GM18870 (cell line): ENCODE results near the gene CDK15.
"Not testable (repeated sequence)": the region's sequence is repeated elsewhere in the genome, so short reads cannot be mapped to it uniquely, and the experiment has no call there.

Source experiments
- ATAC-seq: cut with Tn5 transposase; IDR thresholded peaks from one replicate; pipeline ENCODE4 v1.9.1; 2021; ENCODE audit warnings: moderate library complexity; ENCODE audit not compliant: unreplicated experiment

Gene CDK15

DNA sequence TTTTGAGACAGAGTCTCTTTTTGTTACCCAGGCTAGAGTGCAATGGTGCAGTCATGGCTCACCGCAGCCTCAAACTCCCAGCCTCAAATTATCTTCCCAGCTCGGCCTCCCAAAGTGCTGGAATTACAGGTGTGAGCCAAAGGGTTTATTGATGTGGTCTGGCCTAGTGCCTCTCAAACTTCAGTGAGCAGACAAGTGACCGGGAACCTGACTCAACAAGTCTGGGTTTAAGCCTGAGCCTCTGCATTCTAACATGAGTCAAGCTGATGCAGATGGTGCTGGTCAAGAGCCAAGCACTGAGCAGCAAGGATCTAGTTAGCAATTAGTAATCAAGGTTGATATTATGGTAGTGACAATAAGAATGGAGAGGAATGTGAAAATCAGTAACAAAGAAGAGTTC is 21.3 kb downstream of the CDK15 start:
- no peak for ATAC-seq

GRCh38 chr2:201828220-201828619 is 21.9 kb downstream of the CDK15 start:
- ATAC-seq = no peak

DNA sequence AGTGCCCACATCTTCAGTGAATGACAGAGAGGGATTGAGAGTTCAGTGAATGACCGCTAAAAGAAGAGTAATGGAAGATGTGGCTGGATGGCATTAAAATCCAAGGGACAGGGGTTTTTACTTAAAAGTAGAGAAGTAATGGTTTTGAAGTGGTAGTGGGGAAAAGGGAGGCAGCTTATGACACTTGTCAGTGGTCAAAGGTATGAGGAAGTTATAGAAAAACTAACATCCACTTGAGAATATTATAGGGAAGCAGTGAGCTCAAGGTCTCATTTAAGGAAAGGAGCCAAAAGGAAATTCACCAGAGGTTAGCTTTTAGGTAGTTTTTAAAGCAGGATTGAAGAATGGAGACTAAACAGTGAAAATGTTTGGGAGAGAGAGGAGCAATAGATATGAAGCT is 24.3 kb downstream of the CDK15 start:
- ATAC-seq = no peak

DNA sequence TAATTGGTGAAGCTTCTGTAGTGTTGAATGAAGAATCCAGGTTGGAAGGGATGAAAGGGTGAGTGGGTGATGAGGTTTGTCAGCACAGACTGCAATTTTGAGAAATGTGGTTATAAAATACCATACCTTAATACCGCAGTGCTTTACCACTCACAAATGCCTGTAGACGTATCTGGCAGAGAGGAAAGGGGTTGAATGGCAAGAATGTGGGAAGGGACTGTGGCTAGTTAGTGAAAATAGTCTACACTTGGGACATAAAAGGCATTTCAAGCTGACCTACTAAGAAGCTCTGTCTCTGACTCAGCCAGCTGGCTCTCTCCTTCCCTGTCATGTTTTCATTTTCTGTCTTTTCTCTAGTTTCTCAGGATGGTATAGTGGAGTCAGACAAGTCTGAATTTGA is 25.1 kb downstream of the CDK15 start:
- no peak for ATAC-seq

GRCh38 chr2:201833781-201834180 is 27.4 kb downstream of the CDK15 start:
- no peak for ATAC-seq

DNA sequence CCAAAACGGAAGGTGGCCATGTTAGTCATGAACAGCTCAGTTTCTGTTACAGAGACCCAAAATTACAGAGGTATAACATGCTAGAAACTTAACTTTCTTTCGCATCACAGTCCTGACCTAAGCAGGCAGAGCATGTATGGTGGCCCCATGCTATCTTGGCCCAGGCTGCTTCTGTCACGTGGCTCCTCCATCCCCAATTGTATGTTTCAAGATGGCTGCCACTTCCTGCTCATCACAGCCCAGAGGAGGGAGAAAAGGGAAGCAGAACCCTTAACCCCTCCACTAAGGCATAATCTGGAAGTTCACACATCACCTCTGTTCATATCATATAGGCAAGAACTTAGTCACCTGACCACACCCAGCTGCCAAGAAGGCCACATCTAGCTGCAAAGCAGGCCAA is 28.7 kb downstream of the CDK15 start:
- no peak for ATAC-seq

DNA sequence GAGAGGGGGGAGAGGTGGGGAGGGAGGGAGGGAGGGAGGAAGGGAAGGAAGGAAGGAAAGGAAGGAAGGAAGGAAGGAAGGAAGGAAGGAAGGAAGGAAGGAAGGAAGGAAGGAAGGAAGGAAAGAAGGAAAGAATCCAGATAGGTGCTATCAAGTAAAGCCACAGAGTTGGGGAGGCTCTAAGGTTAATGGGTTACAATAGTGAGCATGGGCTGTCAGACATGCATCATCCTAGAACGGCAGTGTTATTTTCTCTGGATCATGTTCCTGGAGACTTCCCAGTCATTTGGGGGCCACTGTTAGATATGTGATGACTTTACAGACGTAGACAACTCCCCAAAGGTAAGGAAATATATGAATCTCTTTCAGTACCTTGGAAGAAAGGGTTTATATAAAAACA is 31.1 kb downstream of the CDK15 start:
- ATAC-seq = no peak

- no peak for ATAC-seq
These were observed 31.6 kb downstream of the CDK15 start for GRCh38 chr2:201837824-201838431.

DNA sequence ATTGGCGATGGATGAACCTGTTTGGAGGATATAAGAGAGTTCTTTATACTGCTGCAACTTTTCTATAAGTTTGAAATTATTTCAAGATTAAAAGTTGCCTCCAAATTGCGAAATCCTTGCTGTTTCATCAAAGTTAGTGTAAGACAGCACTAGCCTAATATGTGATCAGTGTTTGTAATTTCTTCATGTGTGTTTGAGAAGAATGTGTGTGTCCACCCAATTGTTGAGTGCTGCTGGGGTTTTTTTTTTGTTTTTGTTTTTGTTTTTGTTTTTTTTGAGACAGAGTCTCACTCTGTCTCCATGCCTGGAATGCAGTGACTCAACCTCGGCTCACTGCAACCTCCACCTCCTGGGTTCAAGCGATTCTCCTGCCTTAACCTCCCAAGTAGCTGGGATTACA is 33.4 kb downstream of the CDK15 start:
- ATAC-seq = no peak

DNA sequence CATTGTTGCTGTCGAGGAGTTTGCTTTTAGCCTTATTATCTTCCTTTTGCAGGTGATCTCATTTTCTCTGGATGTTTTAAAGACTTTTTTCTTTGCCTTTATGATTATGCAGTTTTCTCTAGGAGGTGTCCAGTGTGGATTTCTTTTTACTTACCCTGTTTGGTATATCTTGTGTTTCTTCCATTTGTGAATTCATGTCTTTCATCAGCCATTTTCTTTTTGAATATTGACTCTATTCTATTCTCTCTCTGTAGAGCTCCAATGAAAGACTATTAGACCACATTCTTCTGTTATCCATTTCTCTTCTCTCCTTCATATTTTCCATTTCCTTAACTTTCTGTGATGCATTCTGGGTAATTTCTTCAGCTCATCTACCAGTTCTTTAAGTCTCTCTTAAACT is 34.4 kb downstream of the CDK15 start:
- no peak for ATAC-seq

GRCh38 chr2:201842131-201842860 is 36.0 kb downstream of the CDK15 start:
- ATAC-seq = no peak

DNA sequence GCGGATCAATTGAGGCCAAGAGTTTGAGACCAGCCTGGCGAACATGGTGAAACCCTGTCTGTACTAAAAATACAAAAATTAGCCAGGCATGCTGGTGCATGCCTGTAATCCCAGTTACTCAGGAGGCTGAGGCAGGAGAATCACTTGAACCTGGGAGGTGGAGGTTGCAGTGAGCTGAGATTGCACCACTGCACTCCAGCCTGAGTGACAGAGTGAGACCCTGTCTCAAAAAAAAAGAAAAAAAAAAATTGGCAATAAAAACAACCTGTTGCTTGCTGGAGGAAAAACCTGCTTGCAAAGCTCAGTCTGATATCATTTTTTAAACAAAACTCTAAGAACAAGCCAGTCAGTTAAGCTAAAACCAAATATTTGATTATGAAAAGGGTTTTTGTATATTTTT is 38.6 kb downstream of the CDK15 start:
- ATAC-seq = not testable (repeated sequence)

- no peak for ATAC-seq
These were observed 41.1 kb downstream of the CDK15 start for GRCh38 chr2:201847481-201847880.

DNA sequence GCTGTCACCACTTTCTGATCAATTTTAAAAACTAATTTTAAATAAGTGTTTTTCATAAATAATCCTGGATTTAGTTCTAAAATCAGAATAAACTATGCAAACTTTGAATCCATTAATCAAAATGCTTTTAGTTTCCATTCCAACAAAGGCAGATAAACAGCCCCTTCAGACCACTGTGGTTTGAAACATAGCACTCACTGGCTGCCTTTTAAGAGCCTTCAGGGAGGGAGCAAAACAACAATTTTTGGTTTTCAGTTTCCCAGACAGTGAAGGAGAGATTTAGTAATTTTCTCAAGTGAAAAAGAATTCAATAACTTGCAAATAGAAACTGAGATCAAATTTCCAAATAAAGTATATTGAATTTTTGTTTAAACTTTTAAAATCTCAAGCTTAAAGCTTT is 46.1 kb downstream of the CDK15 start:
- no peak for ATAC-seq

- no peak for ATAC-seq
These were observed 46.6 kb downstream of the CDK15 start for GRCh38 chr2:201852878-201853415.

- ATAC-seq = no peak
These were observed 48.0 kb downstream of the CDK15 start for GRCh38 chr2:201854221-201854801.

DNA sequence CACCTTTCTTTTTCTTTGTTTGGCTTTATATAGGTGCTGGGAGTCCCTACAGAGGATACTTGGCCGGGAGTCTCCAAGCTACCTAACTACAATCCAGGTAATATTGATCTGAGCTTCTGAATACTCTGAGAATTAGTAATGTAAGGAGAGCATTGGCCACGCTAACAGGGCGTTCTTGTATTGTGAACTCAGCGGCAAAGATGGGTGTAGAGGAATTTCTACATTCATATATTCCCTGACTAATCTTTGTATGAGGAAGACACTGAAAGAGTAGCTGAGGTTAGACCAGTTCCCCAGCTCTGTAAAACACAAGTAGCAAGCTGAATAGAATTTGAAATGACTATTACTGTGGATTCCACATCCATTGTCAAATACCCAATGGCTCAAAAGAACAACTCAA is 48.5 kb downstream of the CDK15 start:
- no peak for ATAC-seq

DNA sequence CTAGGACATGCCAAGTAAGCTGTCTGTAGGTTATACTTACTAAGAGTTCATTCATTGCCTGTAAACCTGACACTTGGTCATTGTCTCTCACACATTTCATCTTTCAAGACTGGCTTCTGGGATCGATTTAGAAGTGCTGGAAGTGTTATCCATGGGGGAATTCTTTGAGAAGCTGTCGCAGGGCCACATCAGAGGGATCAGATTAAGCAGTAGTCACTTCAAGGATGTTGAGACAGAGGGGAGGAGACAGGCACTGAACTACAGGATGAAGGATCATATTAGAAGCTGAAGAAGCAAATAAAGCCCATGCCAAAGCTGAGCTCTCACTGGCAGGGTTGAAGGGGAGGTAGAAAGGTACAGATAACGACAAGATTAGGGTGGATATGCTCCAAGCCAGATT is 49.0 kb downstream of the CDK15 start:
- no peak for ATAC-seq

DNA sequence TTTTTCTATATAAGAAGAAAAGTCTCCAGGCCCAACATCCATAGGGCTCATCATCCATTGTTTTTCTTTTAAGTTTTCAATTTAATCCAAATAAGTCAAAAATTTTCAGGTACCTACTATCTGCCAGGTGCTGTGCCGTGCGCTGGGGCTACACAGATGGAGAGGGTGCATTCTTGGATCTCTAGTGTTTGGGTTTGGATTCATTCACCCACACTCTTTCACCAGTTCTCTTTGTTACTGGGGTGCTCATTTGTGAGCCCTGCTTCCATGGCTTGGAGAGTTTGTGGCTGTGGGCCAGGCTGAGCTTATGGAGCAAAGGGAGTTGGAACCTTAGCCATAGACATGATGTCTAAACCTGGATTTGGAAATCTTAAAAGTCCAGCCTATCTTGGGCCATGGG is 51.0 kb downstream of the CDK15 start:
- no peak for ATAC-seq

GRCh38 chr2:201858281-201859184 is 52.2 kb downstream of the CDK15 start:
- ATAC-seq = no peak

DNA sequence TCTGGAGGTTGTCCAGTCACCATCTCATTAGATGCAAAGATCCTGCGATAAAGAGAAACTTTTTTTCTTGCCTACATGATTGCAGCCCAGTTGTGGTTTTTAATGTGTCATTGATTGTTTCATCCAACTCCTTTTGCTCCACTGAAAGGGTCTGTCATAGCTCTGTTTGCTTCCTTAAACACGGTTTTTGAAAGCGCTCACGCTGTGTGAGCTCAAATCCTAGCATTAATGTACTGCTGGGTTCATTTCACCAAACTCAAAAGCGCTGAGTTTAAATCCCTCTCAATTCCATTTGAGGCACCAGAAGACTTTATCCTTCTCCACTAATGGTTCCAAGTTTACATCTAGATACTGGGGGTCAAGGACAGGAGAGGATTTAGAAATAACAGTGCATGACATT is 53.6 kb downstream of the CDK15 start:
- ATAC-seq = no peak
